HepG2 (cell line): ENCODE data around the gene LARP4. TPM values are rescaled to one million over a fixed set of nuclear protein-coding genes. Genes with fewer than 3 reads are reported as not detected.

Source experiments
- ARID5B ChIP-seq: IDR thresholded peaks from 2 replicates; pipeline ENCODE4 v1.4.0; 2020; ENCODE audit warnings: mild to moderate bottlenecking, missing genetic modification reagents
- ERF ChIP-seq: IDR thresholded peaks from 2 replicates; pipeline ENCODE4 v1.6.1; 2018; ENCODE audit warnings: missing biosample characterization, missing genetic modification reagents
- FOXA3 ChIP-seq: IDR thresholded peaks from 2 replicates; pipeline ENCODE4 v1.6.1; 2016; ENCODE audit warnings: missing genetic modification reagents, missing compliant biosample characterization
- HDAC2 ChIP-seq: sonication (generic); formaldehyde crosslinking; IDR thresholded peaks from 2 replicates; pipeline ENCODE4 v1.4.0; 2020; ENCODE audit warnings: missing genetic modification reagents
- HNF4A ChIP-seq: sonication (generic); formaldehyde crosslinking; IDR thresholded peaks from 2 replicates; pipeline ENCODE4 v1.4.0; 2020; ENCODE audit warnings: missing genetic modification reagents
- IRF2 ChIP-seq: IDR thresholded peaks from 2 replicates; pipeline ENCODE4 v1.6.1; 2018; ENCODE audit warnings: missing genetic modification reagents, missing compliant biosample characterization
- KMT2B ChIP-seq: IDR thresholded peaks from 2 replicates; pipeline ENCODE4 v1.6.1; 2016; ENCODE audit warnings: missing genetic modification reagents, missing compliant biosample characterization
- MTERF4 ChIP-seq: sonication (generic); formaldehyde crosslinking; IDR thresholded peaks from 2 replicates; pipeline ENCODE4 v1.8.0; 2023; ENCODE audit warnings: mild to moderate bottlenecking, missing genetic modification reagents
- NR2F6 ChIP-seq, 2 experiments: IDR thresholded peaks; 2 replicates each; pipeline ENCODE4 v1.6.1; 2016; ENCODE audit warnings: antibody characterized with exemption in 1 of 2, mild to moderate bottlenecking in 1 of 2
- PAF1 ChIP-seq: IDR thresholded peaks from 2 replicates; pipeline ENCODE4 v1.6.1; 2016; ENCODE audit warnings: missing genetic modification reagents, missing compliant biosample characterization
- SOX5 ChIP-seq: IDR thresholded peaks from 2 replicates; pipeline ENCODE4 v1.6.1; 2016; ENCODE audit warnings: borderline replicate concordance
- SP140L ChIP-seq: sonication (generic); formaldehyde crosslinking; IDR thresholded peaks from 2 replicates; pipeline ENCODE4 v1.4.0; 2020; ENCODE audit warnings: missing genetic modification reagents, borderline replicate concordance
- SP2 ChIP-seq: sonication (generic); formaldehyde crosslinking; IDR thresholded peaks from 2 replicates; pipeline ENCODE4 v1.5.1; 2020; ENCODE audit warnings: mild to moderate bottlenecking, missing genetic modification reagents
- YEATS4 ChIP-seq: sonication (generic); formaldehyde crosslinking; IDR thresholded peaks from 2 replicates; pipeline ENCODE4 v1.4.0; 2020; ENCODE audit warnings: missing genetic modification reagents, borderline replicate concordance
- ZNF251 ChIP-seq: sonication (generic); formaldehyde crosslinking; IDR thresholded peaks from 2 replicates; pipeline ENCODE4 v1.9.0; 2021; ENCODE audit warnings: mild to moderate bottlenecking, missing genetic modification reagents
- ZNF317 ChIP-seq: sonication (generic); formaldehyde crosslinking; IDR thresholded peaks from 2 replicates; pipeline ENCODE4 v1.5.0; 2020; ENCODE audit warnings: mild to moderate bottlenecking, missing genetic modification reagents
- ZNF564 ChIP-seq: sonication (generic); formaldehyde crosslinking; IDR thresholded peaks from 2 replicates; pipeline ENCODE4 v1.8.1; 2023; ENCODE audit warnings: mild to moderate bottlenecking, missing genetic modification reagents
- ZNF713 ChIP-seq: sonication (generic); formaldehyde crosslinking; IDR thresholded peaks from 2 replicates; pipeline ENCODE4 v1.4.0; 2020; ENCODE audit warnings: mild to moderate bottlenecking, missing genetic modification reagents
- ZNF879 ChIP-seq: sonication (generic); formaldehyde crosslinking; IDR thresholded peaks from 2 replicates; pipeline ENCODE4 v1.8.1; 2023; ENCODE audit warnings: missing genetic modification reagents
- ZSCAN29 ChIP-seq: sonication (generic); formaldehyde crosslinking; conservative IDR thresholded peaks from 2 replicates; pipeline ENCODE4 v1.4.0; 2020; ENCODE audit warnings: mild to moderate bottlenecking, missing genetic modification reagents
- ZSCAN9 ChIP-seq: IDR thresholded peaks from 2 replicates; pipeline ENCODE4 v1.6.1; 2016; ENCODE audit warnings: borderline replicate concordance
- polyA plus RNA-seq, 8 experiments: library from polyadenylated mRNA; depleted of rRNA in 3 of 8; stranded (reverse) in 7 of 8; unstranded in 1 of 8; fragments of >200 nt; fragmentation: Illumina TruSeq in 4 of 8; extraction: Trizol in 4 of 8; gene quantifications; 2 replicates each; pipeline versions ENCODE4 v1.2.1 to v1.2.3, GENCODE V29; 2011 to 2016; ENCODE audit warnings: low read depth in 4 of 8, missing spikeins in 1 of 8, mixed read lengths in 1 of 8; ENCODE audit not compliant: insufficient read depth in 1 of 8
- total RNA-seq, 5 experiments: library from RNA; depleted of rRNA; stranded (reverse); fragments of >200 nt; fragmentation: Illumina TruSeq; extraction: Trizol; gene quantifications; 2 replicates each; pipeline ENCODE4 v1.2.3, GENCODE V29; 2016; ENCODE audit warnings: low read depth in 1 of 5
- TF ChIP-seq, protein P1 (sequence below): sonication (generic); formaldehyde crosslinking; IDR thresholded peaks from 2 replicates; pipeline ENCODE4 v1.8.0; 2022; ENCODE audit warnings: mild to moderate bottlenecking, missing genetic modification reagents
- TF ChIP-seq, protein P2 (sequence below): sonication (generic); formaldehyde crosslinking; IDR thresholded peaks from 2 replicates; pipeline ENCODE4 v1.8.1; 2022; ENCODE audit warnings: low read depth, mild to moderate bottlenecking, missing genetic modification reagents

LARP4 gene
- total and polyA plus RNA-seq, 2 of the 13 experiments (the other 11 are each of a cell fraction or from before 2014, with no cell fraction given) = 16.4 to 42.7 TPM

DNA sequence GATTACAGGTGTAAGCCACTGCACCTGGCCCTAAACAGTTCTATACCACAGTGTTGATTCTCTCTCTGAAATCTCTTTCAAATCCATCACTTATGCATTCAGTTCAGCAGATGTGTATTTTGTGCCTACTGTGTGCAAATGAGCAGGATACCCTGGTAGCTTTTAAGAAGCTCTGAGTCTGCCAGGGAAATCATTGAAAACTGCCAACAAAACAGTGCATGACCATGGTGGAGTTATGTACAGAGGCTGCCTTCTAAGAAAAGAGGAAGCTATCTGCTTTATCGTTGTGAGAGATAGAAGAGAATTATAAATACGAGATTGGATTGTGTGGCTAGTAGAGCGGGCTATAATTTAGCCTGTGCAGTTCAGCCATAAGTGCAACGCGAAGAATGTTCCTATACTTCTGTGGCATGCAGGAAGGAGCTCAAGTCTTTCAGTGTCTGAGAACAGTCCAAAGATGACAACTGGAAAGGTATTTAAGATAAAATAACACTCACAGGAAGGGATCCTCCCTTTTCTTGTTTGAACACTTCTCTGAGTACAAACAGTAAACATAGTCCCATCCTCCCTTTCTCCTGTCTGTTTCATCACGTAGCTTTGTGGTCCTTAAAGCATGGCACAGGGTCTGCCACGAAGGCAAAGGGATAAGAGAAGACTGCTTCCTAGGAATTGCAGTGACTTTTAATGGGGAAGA is 108.4 kb downstream of the LARP4 start (continued):
- peak; percentile 90 for TF ChIP-seq ARID5B (CRISPR knock-in tag)
- TF ChIP-seq ZNF251 = no peak
- TF ChIP-seq HNF4A = peak; percentile 17; the same call in 1 of the 2 replicates
- TF ChIP-seq ZNF713 = no peak
- TF ChIP-seq, protein P1, sequence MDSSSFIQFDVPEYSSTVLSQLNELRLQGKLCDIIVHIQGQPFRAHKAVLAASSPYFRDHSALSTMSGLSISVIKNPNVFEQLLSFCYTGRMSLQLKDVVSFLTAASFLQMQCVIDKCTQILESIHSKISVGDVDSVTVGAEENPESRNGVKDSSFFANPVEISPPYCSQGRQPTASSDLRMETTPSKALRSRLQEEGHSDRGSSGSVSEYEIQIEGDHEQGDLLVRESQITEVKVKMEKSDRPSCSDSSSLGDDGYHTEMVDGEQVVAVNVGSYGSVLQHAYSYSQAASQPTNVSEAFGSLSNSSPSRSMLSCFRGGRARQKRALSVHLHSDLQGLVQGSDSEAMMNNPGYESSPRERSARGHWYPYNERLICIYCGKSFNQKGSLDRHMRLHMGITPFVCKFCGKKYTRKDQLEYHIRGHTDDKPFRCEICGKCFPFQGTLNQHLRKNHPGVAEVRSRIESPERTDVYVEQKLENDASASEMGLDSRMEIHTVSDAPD (CRISPR knock-in tag) = 0 out of 2 replicates have a peak, but pooled peaks have one; percentile 50
- no peak for TF ChIP-seq MTERF4 (CRISPR knock-in tag)
- no peak for TF ChIP-seq ZNF317 (CRISPR knock-in tag)
- TF ChIP-seq HDAC2 = peak; percentile 80
- TF ChIP-seq SP2 (CRISPR knock-in tag) = no peak
- peak; percentile 81; the same call in 1 of the 2 replicates for TF ChIP-seq SOX5
- no peak for TF ChIP-seq ZNF879 (CRISPR knock-in tag)
- peak; percentile 56 for TF ChIP-seq ZSCAN29 (CRISPR knock-in tag)
- peak; percentile 73 for TF ChIP-seq IRF2 (CRISPR knock-in tag)
- TF ChIP-seq, protein P2, sequence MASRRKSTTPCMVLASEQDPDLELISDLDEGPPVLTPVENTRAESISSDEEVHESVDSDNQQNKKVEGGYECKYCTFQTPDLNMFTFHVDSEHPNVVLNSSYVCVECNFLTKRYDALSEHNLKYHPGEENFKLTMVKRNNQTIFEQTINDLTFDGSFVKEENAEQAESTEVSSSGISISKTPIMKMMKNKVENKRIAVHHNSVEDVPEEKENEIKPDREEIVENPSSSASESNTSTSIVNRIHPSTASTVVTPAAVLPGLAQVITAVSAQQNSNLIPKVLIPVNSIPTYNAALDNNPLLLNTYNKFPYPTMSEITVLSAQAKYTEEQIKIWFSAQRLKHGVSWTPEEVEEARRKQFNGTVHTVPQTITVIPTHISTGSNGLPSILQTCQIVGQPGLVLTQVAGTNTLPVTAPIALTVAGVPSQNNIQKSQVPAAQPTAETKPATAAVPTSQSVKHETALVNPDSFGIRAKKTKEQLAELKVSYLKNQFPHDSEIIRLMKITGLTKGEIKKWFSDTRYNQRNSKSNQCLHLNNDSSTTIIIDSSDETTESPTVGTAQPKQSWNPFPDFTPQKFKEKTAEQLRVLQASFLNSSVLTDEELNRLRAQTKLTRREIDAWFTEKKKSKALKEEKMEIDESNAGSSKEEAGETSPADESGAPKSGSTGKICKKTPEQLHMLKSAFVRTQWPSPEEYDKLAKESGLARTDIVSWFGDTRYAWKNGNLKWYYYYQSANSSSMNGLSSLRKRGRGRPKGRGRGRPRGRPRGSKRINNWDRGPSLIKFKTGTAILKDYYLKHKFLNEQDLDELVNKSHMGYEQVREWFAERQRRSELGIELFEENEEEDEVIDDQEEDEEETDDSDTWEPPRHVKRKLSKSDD = no peak
- TF ChIP-seq ERF (CRISPR knock-in tag) = 0 out of 2 replicates have a peak, but pooled peaks have one; percentile 37
- TF ChIP-seq ZSCAN9 = 0 out of 2 replicates have a peak, but pooled peaks have one; percentile 64
- no peak for TF ChIP-seq SP140L (CRISPR knock-in tag)
- TF ChIP-seq PAF1 (CRISPR knock-in tag) = no peak
- TF ChIP-seq ZNF564 (CRISPR knock-in tag) = no peak
- peak; percentile 89 for TF ChIP-seq FOXA3 (CRISPR knock-in tag)
- no peak for TF ChIP-seq KMT2B (CRISPR knock-in tag)
- TF ChIP-seq YEATS4 (CRISPR knock-in tag) = 0 out of 2 replicates have a peak, but pooled peaks have one; percentile 16
- TF ChIP-seq NR2F6 (IDR thresholded peaks at IDR 0.05) = no peak
- peak; percentile 30; the same call in 1 of the 2 replicates for TF ChIP-seq NR2F6 (CRISPR knock-in tag; IDR thresholded peaks at IDR 0.05)
